Measurements from ENCODE around the gene MYZAP.

MYZAP gene

DNA sequence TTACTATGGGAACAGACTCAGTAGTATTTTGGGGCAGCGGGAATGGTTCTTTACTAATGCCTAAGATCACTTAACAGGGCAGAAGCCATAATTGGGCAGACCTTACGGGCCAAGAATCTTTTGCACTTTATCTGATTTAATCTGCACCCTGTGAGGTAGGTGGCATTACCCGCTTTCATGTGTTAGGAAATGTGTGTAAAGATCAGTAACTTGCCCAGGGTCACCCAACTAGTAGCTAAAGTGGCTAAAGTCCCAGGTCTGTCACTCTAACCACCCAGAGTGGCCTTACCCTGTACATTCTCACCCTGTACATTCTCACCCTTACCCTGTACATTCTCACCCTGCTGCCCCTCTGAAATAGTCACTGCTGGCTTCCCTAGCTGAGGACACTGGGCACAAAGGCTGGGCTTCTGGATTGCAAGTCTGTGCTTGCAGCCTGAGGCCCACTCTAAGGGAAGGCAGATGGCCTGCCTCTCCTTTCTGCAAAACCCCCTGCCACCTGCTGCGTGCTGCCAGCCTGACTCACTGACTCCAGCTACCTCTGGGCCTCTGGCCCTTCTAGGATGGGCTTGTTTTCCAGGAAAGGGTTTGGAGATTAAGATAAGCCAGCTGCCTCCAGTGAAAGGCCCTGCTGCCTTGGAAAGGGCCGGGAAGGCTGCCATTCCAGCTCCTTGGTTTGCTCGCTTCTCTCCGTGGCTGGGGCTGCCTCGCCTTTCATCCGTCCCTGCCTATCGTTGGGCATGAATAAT is 37.5 kb upstream of the MYZAP start:
- Histone ChIP-seq H3K9me3 (ENCODE audit: control insufficient read depth, insufficient read depth, low read length) (no peaks in the 10 kb centered on the region), H3K36me3 (ENCODE audit: insufficient read depth, low read length) (0 out of 2 replicates have a peak, but pooled peaks cover 7% of the 10 kb centered on the region), H3K9ac (ENCODE audit: low read depth, low read length) (no peak overlapping the region), H3K4me1 (ENCODE audit: insufficient read depth, low read length) (peaks cover 41% of the 10 kb centered on the region)

DNA sequence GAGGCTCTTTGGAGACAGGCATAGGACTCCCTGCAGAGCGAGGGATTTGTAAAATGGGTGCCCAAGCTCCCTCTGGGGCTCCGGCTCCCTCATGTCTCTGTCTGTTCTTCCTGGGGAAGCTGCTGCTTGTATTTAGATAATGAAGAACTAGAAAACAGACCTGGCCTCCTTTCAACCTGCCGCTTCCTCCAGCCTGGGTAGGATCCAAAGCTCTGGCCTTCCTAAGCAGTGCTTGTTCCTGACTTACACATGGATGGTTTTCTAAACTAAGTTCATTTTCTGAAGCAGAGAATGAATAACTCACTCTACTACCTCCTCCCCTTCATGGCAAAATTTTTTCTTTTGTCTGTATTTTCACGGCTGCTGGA is 36.9 kb upstream of the MYZAP start:
- Histone ChIP-seq H3K36me3 (ENCODE audit: insufficient read depth, low read length) (0 out of 2 replicates have a peak, but pooled peaks cover 7% of the 10 kb centered on the region), H3K9me3 (ENCODE audit: control insufficient read depth, insufficient read depth, low read length) (no peaks in the 10 kb centered on the region), H3K4me1 (ENCODE audit: insufficient read depth, low read length) (peaks cover 41% of the 10 kb centered on the region), H3K9ac (ENCODE audit: low read depth, low read length) (no peak overlapping the region)

DNA sequence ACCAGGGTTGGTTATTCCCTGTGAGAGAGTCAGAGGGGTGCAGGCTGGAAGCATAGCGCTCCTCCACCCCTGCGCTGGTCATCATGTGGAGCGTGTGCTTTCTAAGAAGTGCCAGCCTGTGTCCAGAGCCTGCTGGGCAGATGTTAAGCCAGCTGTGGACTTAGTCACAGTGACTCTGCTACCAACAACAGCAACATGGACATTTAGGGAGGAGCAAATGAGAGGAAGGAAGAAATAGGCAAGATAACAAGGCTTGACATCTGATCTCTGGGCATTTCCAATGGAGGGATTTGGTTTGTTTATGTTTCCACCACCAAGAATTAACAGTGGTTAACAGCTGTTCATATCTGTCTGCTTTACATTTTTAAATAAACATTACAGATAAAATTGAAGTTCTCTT is 36.4 kb upstream of the MYZAP start:
- H3K9ac ChIP-seq (ENCODE audit: low read depth, low read length): no peak overlapping the region
- peaks cover 41% of the 10 kb centered on the region for H3K4me1 ChIP-seq (ENCODE audit: insufficient read depth, low read length)
- 0 out of 2 replicates have a peak, but pooled peaks cover 7% of the 10 kb centered on the region for H3K36me3 ChIP-seq (ENCODE audit: insufficient read depth, low read length)
- H3K9me3 ChIP-seq (ENCODE audit: control insufficient read depth, insufficient read depth, low read length): no peaks in the 10 kb centered on the region

DNA sequence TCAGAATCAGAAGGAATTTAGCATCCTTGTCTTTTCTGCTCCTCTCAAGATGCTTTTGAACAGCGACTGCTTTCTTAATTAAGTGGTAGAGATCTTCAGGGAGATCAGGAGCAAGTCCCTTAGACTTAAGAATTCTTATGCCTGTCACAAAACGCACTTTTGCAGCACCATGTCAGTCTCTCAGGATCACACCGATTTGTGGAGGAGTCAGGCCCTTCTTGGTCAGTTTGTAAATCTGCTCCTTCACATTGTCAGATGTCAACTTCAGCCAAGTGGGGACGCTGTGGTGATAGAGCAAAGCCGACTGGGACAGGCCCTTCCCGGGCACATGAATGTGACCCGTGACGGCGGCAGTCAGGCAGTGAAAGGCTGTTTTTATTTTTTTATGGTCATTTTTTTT is 35.7 kb upstream of the MYZAP start:
- Histone ChIP-seq H3K36me3 (ENCODE audit: insufficient read depth, low read length) (no peaks in the 10 kb centered on the region), H3K9me3 (ENCODE audit: control insufficient read depth, insufficient read depth, low read length) (no peaks in the 10 kb centered on the region), H3K9ac (ENCODE audit: low read depth, low read length) (no peak overlapping the region), H3K4me1 (ENCODE audit: insufficient read depth, low read length) (peaks cover 33% of the 10 kb centered on the region)

DNA sequence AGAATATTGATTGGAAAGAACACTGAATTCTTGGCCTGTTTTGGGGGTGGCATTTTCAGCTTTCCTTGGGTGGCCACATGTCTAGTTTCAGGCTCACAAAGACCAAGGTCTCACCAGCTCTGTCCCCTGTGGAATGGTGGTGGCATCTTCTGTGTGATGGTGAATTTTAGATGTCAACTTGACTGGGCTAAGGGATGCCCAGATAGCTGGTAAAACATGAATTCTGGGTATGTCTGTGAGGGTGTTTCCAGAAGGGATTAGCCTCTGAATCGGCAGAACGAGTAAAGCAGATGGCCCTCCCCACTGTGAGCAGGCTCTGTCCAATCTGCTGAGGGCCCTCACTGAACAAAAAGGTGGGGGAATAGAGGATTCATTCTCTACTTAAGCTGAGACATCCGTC is 34.4 kb upstream of the MYZAP start:
- Histone ChIP-seq H3K9ac (ENCODE audit: low read depth, low read length) (no peak overlapping the region), H3K9me3 (ENCODE audit: control insufficient read depth, insufficient read depth, low read length) (no peaks in the 10 kb centered on the region), H3K36me3 (ENCODE audit: insufficient read depth, low read length) (no peaks in the 10 kb centered on the region), H3K4me1 (ENCODE audit: insufficient read depth, low read length) (peaks cover 24% of the 10 kb centered on the region)

DNA sequence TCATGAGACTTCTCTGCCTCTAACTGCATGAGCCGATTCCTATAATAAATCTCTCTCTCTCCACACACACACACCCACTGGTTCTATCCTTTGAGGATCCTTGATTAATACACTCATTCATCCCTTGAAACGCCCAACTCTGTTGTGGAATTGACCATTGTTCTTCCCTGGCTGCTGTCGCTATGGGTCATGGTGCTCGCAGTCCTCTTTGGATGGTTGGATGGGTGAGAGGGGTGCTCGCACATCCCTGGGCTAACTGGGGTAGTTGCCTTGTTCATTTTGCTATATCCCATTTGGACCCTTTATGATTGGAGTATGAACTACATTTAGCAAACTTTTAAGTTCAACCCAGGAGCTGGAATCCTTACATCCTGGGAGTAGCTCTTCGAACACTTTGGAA is 33.9 kb upstream of the MYZAP start:
- Histone ChIP-seq H3K36me3 (ENCODE audit: insufficient read depth, low read length) (no peaks in the 10 kb centered on the region), H3K4me1 (ENCODE audit: insufficient read depth, low read length) (peaks cover 19% of the 10 kb centered on the region), H3K9me3 (ENCODE audit: control insufficient read depth, insufficient read depth, low read length) (no peaks in the 10 kb centered on the region), H3K9ac (ENCODE audit: low read depth, low read length) (no peak overlapping the region)

DNA sequence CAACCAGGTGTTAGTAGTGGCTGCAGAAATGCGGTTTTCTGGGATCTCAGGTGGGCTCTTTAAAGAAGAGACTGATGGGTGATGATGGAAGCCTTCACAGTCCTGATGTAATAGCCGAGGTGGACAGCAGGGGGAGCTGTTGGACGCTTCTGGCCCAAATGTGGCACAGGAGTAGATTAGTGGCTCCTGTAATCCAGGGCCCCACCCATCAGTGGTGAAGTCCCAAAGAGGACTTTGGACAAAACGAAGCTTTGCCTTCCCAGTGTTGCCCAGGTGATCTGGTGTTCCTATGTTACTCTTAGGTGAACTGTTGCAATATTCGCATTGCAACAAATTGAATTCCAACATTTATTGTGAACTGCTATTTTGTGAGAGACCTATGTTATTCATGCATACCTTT is 31.8 kb upstream of the MYZAP start:
- Histone ChIP-seq H3K4me1 (ENCODE audit: insufficient read depth, low read length) (peaks cover 4% of the 10 kb centered on the region; the same call in 1 of the 2 replicates), H3K9me3 (ENCODE audit: control insufficient read depth, insufficient read depth, low read length) (no peaks in the 10 kb centered on the region), H3K36me3 (ENCODE audit: insufficient read depth, low read length) (no peaks in the 10 kb centered on the region), H3K9ac (ENCODE audit: low read depth, low read length) (no peak overlapping the region)

DNA sequence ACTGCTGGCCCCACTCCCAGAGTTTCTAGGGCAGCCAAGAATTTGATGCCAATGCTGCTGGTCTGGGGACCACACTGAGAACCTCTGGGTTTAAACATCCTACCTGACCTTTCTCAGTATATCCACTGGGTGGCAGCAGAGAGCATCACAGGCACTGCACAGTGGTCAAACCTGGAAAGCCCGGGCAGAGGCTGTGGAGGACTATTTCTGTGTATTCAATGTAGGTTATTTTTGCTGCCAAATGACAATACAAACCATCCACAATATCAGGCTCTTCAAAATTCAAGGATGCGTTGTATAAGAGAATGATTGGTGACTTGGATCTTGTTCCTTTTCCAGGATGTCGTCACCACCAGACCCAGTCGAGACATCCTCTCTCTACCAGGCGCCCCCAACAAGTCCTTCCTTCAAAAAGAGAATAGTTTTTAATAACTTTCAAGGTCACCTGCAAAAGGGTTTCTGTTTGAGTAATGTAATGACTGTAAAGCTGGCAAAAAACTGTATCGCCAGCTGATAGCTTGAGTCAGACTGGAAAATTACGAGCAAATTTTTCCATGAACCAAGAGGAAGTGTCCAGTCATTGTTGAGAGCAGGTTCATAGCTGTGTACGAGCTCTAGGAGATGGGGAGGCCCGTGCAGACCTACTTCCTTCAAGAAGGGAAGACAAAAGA is 30.5 kb upstream of the MYZAP start:
- no peaks in the 10 kb centered on the region for H3K4me1 ChIP-seq (ENCODE audit: insufficient read depth, low read length)
- no peaks in the 10 kb centered on the region for H3K36me3 ChIP-seq (ENCODE audit: insufficient read depth, low read length)
- no peaks in the 10 kb centered on the region for H3K9me3 ChIP-seq (ENCODE audit: control insufficient read depth, insufficient read depth, low read length)
- no peak overlapping the region for H3K9ac ChIP-seq (ENCODE audit: low read depth, low read length)

DNA sequence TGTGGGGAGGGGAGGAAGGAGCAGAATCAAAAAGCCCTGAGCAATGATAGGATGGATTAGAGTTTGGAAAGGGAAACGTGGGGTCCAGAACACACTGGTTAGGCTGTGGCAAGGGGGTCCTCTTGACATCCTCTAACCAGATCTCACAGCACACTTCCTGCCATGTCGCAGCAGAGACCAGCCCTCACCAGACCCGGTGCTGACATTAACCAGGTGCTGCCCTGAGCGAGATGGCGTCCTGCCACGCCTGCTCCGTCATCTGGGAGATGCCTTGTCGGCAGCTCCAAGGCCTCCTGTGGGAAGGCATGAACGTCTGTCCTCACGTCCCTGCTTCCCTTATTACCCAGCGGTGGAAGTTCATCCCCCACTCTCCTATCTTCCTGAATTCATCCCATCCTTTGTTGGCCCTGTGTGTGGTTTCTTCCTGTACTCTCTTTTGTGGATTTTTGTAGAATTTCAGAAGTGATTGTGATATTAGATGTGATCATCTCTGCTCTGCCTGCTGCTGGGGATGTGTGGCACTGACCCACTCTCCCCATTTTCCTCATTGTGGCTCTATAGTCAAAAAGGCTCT is 29.4 kb upstream of the MYZAP start:
- Histone ChIP-seq H3K9me3 (ENCODE audit: control insufficient read depth, insufficient read depth, low read length) (no peaks in the 10 kb centered on the region), H3K9ac (ENCODE audit: low read depth, low read length) (no peak overlapping the region), H3K36me3 (ENCODE audit: insufficient read depth, low read length) (no peaks in the 10 kb centered on the region), H3K4me1 (ENCODE audit: insufficient read depth, low read length) (no peaks in the 10 kb centered on the region)

DNA sequence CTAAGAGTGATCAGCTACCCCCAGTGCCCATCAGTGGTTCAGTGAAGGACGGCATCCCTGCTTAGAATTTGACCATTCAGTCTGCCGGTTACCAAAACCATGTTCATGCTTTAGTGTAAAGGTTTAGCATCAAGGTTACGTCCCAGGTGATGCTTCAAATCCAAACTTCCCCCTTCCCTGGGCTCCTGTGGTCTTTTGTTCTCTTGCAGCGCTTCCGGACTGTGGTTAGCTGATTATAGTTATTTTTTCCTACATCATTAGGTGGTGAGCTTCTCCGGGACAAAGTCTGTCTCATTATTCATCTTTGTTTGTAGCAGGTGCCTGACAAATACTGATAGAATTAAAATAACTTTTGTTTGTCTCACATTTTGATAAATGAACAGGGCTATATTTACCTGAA is 28.3 kb upstream of the MYZAP start:
- Histone ChIP-seq H3K36me3 (ENCODE audit: insufficient read depth, low read length) (no peaks in the 10 kb centered on the region), H3K9ac (ENCODE audit: low read depth, low read length) (no peak overlapping the region), H3K9me3 (ENCODE audit: control insufficient read depth, insufficient read depth, low read length) (no peaks in the 10 kb centered on the region), H3K4me1 (ENCODE audit: insufficient read depth, low read length) (no peaks in the 10 kb centered on the region)

DNA sequence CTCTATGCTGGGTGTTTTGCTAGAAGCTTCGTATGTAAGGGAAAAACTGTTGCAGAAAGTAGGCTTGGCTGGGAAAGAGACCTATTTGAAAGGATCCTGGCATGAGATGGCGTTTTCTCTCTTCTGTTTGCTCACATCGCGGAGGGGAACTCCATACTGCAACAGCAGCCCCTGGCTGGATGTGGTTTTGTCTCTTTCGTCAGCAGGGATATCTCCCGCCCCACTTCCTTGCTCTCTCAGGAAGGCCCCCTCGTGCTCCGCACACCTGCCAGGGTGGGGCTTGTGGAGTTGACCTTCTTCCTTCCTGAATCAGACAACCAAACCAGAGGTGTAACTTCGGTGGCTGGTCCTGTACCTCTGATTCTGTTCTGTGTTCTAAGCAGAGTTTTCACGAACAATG is 26.4 kb upstream of the MYZAP start:
- H3K9me3 ChIP-seq (ENCODE audit: control insufficient read depth, insufficient read depth, low read length): no peaks in the 10 kb centered on the region
- no peaks in the 10 kb centered on the region for H3K4me1 ChIP-seq (ENCODE audit: insufficient read depth, low read length)

DNA sequence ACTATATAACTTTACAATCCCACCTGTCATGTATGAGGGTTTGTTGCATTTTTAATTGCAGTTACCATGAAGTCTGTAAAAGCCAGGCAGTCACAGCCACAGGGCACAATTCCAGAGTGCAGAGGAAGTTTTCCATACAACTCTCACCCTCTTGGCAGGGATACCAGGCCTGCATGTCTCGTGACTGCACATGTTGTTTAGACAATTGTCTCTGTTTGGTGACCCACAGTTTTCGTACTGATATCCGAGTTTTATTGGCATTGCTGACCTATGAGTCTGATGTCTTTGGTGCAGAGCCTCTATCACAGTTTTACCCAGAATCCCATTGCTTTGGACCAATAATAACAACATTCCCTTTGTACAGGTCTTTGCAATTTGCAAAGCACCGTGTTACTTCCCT is 24.9 kb upstream of the MYZAP start:
- Histone ChIP-seq H3K9ac (ENCODE audit: low read depth, low read length) (no peak overlapping the region), H3K9me3 (ENCODE audit: control insufficient read depth, insufficient read depth, low read length) (no peaks in the 10 kb centered on the region), H3K36me3 (ENCODE audit: insufficient read depth, low read length) (no peaks in the 10 kb centered on the region), H3K4me1 (ENCODE audit: insufficient read depth, low read length) (no peaks in the 10 kb centered on the region)

More for the DNA sequence above, 26.4 kb upstream of the MYZAP start:
- Histone ChIP-seq H3K36me3 (ENCODE audit: insufficient read depth, low read length) (no peaks in the 10 kb centered on the region), H3K9ac (ENCODE audit: low read depth, low read length) (no peak overlapping the region)

DNA sequence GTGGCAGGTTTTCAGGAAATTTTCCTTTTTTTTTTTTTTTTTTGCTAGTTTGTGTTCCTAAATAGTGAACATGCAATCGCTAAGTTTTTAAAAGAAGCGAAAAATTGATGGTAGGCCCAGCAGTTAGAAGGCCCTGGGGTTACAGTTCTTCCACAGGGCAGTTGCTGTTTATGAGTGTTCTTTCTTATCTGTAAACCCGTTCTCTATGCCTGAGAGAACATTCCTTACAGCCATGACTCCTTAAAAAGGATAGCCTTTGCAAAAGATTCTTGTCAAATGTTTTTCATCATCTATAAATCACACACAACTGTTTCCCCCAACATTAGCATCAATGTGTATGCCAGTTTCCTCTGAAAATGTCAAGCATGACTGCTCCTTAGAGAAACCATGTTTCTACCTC is 23.8 kb upstream of the MYZAP start:
- Histone ChIP-seq H3K4me1 (ENCODE audit: insufficient read depth, low read length) (no peaks in the 10 kb centered on the region), H3K9me3 (ENCODE audit: control insufficient read depth, insufficient read depth, low read length) (no peaks in the 10 kb centered on the region), H3K36me3 (ENCODE audit: insufficient read depth, low read length) (no peaks in the 10 kb centered on the region), H3K9ac (ENCODE audit: low read depth, low read length) (no peak overlapping the region)

DNA sequence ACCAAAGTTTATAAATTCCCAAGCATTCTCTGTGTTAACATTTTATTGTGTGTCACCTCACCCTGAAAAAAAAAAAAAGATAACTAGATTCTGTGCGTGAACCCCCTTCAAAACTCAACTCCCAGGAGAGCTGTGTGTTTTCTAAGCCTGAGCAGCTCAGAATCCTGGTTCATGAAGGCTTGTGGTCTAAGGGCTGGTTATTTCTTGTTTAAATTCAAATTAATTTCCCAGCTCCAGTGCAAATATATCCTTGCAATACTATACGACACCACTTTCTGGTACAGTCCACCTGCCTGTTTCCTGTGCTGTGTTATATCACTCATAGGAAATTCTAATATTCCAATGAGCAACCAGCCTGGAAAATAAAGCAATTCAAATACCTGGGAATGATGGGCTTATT is 23.4 kb upstream of the MYZAP start:
- H3K9ac ChIP-seq (ENCODE audit: low read depth, low read length): no peak overlapping the region
- no peaks in the 10 kb centered on the region for H3K36me3 ChIP-seq (ENCODE audit: insufficient read depth, low read length)
- H3K4me1 ChIP-seq (ENCODE audit: insufficient read depth, low read length): no peaks in the 10 kb centered on the region

DNA sequence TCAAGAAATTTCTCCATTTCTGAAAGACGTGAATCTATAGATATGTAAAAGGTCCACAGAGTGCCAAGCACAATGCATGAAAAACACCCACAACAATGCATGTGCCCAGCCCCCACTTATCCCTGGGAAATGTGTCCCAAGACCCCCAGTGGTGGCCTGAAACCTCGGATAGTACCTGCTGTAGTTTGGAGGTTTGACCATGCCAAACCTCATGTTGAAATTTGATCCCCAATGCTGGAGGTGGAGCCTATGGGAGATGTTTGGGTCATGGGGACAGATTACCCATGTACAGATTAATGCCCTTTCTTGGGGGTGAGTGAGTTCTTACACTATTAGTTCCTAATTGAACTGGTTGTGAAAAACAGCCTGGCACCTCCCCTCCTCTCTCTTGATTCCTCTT is 21.4 kb upstream of the MYZAP start:
- Histone ChIP-seq H3K9ac (ENCODE audit: low read depth, low read length) (no peak overlapping the region), H3K9me3 (ENCODE audit: control insufficient read depth, insufficient read depth, low read length) (no peaks in the 10 kb centered on the region), H3K36me3 (ENCODE audit: insufficient read depth, low read length) (no peaks in the 10 kb centered on the region), H3K4me1 (ENCODE audit: insufficient read depth, low read length) (no peaks in the 10 kb centered on the region)

More for the DNA sequence above, 23.4 kb upstream of the MYZAP start:
- H3K9me3 ChIP-seq (ENCODE audit: control insufficient read depth, insufficient read depth, low read length): no peaks in the 10 kb centered on the region
